ENCODE measurements around the gene LRFN3.

The LRFN3 gene

DNA sequence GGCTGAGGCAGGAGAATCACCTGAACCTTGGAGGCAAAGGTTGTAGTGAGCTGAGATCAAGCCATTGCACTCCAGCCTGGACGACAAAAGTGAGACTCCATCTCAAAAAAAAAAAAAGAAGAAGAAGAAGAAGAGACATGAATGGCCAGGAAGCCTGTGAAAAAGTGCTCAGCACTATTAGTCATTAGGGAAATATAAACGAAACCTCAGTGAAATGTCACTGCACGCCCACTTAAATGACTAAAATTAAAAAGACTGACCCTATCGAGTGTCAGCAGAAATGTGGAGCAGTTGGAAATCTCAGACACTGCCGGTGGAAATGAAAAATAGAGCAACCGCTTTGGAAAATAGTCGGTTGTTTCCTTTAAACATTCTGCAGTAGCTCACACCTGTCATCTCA lies 22.6 kb upstream of the LRFN3 start:
- TF ChIP-seq, protein P1, sequence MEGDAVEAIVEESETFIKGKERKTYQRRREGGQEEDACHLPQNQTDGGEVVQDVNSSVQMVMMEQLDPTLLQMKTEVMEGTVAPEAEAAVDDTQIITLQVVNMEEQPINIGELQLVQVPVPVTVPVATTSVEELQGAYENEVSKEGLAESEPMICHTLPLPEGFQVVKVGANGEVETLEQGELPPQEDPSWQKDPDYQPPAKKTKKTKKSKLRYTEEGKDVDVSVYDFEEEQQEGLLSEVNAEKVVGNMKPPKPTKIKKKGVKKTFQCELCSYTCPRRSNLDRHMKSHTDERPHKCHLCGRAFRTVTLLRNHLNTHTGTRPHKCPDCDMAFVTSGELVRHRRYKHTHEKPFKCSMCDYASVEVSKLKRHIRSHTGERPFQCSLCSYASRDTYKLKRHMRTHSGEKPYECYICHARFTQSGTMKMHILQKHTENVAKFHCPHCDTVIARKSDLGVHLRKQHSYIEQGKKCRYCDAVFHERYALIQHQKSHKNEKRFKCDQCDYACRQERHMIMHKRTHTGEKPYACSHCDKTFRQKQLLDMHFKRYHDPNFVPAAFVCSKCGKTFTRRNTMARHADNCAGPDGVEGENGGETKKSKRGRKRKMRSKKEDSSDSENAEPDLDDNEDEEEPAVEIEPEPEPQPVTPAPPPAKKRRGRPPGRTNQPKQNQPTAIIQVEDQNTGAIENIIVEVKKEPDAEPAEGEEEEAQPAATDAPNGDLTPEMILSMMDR (IDR thresholded peaks at IDR 0.05), result no peak
- no peak for DNase-seq (ENCODE audit: low spot score)
- H3K4me3 ChIP-seq, result no peak overlapping the region
- H3K27ac ChIP-seq, result no peak overlapping the region

DNA sequence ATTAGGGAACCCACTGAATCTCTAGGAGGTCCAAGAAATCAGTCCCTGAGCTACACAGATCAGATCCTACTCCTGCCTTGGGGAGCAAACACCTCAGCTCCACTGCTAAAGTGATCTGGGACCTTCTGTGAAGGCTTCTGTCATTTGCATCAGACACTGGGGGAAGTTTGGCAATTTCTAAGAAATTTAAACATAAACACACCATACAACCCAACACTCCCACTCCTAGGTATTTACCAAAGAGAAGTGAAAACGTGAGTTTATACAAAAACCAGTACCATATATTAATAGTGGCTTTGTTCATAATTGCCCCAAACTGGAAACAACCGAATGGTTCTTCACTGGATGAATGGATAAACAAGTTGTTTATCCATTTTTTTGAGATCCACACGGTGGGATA lies 20.7 kb upstream of the LRFN3 start:
- H3K4me3 ChIP-seq, result no peak overlapping the region
- TF ChIP-seq, protein P1 (IDR thresholded peaks at IDR 0.05), result no peak
- no peak overlapping the region for H3K27ac ChIP-seq
- DNase-seq (ENCODE audit: low spot score), result no peak

DNA sequence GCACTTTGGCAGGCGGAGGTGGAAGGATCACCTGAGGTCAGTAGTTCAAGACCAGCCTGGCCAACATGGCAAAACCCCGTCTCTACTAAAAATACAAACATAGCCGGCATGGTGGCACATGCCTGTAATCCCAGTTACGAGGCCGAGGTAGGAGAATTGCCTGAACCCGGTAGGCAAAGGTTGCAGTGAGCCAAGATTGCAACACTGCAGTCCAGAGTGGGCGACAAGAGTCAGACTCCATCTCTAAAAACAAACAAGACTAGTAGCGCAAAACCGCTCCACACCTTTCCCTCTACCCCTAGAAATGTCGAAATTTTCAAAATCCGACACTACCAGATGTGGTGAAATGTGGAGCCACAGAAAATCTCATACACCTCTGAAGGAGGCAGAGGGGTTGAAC lies 16.9 kb upstream of the LRFN3 start:
- TF ChIP-seq, protein P1 (IDR thresholded peaks at IDR 0.05), result no peak
- no peak overlapping the region for H3K27ac ChIP-seq
- DNase-seq (ENCODE audit: low spot score), result no peak
- no peak overlapping the region for H3K4me3 ChIP-seq

DNA sequence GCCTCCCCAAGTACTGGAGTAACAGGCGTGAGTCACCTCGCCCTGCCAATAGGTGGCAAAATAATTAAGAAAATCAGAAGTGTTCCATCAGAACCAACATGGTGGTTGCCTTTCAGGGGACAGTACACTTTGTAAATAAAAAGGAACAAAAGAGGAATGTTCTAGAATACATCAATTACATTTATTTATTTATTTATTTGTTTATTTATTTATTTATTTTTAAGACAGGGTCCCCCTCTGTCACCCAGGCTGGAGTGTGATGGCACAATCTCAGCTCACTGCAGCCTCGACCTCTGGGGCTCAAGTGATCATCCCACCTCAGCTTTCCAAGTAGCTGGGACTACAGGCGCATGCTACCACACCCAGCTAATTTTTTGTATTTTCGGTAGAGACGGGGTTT lies 15.2 kb upstream of the LRFN3 start:
- DNase-seq (ENCODE audit: low spot score), result no peak
- Histone ChIP-seq H3K27ac (no peak overlapping the region), H3K4me3 (no peak overlapping the region)
- TF ChIP-seq, protein P1 (IDR thresholded peaks at IDR 0.05), result no peak

DNA sequence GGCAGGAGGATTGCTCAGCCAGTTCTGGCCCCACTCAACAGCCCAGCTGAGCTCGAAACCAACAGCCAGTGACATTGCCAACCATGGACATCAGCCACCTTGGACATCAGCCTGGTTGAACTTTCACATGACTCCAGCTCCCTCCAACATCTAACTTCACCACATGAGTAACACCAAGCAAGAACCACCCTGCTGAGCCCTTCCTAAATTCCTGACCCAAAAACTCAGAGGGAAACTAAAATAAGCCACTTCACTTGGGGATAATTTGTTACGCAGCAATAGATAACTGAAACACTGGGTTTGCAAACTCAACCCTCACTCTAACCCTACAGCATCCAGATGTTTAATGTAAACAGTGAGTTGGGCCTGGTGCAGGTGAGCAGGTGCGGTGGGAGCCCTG lies 10.7 kb upstream of the LRFN3 start:
- Histone ChIP-seq H3K4me3 (no peak overlapping the region), H3K27ac (no peak overlapping the region)
- DNase-seq (ENCODE audit: low spot score), result no peak
- TF ChIP-seq, protein P1 (IDR thresholded peaks at IDR 0.05), result no peak

DNA sequence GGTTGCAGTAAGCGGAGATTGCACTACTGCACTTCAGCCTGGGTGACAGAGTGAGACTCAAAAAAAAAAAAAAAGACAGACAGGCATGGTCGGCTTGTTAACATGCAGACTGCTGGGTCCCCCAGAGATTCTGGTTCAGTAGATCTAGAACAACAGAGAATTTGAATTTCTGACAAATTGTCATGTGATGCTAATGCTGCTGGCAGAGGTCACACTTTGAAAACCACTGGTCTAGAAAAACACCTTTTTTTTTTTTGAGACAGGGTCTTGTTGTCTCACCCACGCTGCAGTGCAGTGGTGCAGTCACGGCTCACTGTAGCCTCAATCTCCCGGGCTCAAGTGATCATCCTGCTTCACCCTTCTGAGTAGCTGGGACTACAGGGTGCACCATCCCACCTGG lies 7.7 kb upstream of the LRFN3 start:
- H3K4me3 ChIP-seq, result no peak overlapping the region
- DNase-seq (ENCODE audit: low spot score), result no peak
- TF ChIP-seq, protein P1 (IDR thresholded peaks at IDR 0.05), result no peak
- H3K27ac ChIP-seq, result no peak overlapping the region

DNA sequence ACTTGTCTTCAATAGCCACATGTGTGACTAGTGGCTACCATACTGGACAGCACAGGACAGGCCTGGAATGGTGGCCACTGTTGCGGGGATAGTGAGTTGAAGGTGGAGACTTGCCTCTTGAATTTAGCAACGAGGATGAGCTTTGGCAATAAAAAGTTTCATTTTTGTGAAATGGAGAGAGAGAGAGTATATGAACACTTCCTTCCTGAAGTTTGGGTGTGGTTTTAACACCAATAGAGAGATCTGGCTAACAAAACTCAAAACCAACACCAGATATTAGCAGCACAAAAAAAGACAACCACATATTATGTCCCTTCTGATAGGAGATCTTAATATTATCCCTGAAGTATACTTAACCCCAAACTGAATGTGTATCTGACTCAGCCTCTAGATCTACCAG lies 6.3 kb upstream of the LRFN3 start:
- Histone ChIP-seq H3K27ac (peak overlapping the region in 1 of 2 donors; percentile 57), H3K4me3 (no peak overlapping the region)
- TF ChIP-seq, protein P1 (IDR thresholded peaks at IDR 0.05), result no peak
- no peak for DNase-seq (ENCODE audit: low spot score)
